Measurements from ENCODE around the gene GRK5.

DNA sequence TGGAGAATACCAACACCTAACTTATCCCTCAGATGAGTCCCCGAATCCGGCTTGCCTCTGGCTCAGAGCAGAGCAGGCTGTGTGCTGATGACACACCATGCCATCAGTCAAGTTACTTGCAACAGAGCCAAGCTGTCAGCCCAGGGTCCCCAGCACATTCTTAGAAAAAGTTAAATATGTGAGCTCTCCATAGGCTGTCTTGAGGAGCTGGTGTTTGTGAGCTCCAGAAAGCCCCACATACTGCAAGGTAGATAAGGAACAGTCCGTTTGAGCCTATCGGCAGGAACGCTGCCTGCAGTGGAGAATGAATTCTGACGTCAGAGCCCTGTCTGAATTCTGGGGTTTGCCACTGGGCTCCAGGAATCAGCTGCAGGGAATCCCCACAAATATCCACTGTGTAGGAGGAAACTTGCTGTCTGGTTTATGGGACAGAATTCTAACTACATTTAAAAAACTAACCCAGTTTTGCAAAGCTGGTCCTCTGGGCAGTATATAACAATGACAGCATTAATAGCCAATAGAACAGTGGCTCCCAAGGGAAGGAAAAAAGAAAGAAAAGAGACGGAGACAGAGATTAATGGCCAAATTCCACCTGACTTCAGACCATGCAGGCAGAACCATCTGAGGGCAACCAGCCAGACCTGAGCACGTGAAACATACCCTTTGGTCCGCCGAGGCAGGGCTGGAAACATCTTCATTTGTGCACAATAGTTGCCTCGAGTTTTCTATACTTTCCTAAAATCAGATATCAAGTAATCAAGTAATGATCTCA is 45.5 kb upstream of the GRK5 start:
- no peak for TF ChIP-seq POLR2A (IDR thresholded peaks at IDR 0.05)
- TF ChIP-seq, protein P1, sequence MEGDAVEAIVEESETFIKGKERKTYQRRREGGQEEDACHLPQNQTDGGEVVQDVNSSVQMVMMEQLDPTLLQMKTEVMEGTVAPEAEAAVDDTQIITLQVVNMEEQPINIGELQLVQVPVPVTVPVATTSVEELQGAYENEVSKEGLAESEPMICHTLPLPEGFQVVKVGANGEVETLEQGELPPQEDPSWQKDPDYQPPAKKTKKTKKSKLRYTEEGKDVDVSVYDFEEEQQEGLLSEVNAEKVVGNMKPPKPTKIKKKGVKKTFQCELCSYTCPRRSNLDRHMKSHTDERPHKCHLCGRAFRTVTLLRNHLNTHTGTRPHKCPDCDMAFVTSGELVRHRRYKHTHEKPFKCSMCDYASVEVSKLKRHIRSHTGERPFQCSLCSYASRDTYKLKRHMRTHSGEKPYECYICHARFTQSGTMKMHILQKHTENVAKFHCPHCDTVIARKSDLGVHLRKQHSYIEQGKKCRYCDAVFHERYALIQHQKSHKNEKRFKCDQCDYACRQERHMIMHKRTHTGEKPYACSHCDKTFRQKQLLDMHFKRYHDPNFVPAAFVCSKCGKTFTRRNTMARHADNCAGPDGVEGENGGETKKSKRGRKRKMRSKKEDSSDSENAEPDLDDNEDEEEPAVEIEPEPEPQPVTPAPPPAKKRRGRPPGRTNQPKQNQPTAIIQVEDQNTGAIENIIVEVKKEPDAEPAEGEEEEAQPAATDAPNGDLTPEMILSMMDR (IDR thresholded peaks at IDR 0.05), result no peak

Data from lower leg skin (tissue), 3 donors.